ENCODE results near the gene PDZD2.

DNA sequence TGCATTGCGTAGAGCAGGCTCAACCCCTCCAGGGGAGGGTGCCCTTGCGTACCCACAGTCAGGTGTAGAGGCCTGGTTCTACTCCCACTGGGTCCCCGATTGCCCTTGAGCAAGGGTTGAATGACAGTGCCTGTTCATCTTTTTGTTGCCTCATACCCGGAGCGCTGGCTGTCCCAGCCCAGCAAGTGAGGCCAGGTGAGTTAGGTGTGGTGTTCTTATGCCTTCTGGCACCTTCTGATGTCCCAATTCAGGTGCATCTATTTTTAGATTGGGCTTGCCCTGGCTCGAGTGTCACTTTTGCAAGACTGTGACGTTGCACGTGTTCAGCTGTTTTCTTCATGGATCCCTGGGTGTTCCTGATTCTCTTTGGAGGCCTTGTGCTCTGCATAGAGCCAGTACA, 277.4 kb downstream of the PDZD2 start:
- TF ChIP-seq, protein P1, sequence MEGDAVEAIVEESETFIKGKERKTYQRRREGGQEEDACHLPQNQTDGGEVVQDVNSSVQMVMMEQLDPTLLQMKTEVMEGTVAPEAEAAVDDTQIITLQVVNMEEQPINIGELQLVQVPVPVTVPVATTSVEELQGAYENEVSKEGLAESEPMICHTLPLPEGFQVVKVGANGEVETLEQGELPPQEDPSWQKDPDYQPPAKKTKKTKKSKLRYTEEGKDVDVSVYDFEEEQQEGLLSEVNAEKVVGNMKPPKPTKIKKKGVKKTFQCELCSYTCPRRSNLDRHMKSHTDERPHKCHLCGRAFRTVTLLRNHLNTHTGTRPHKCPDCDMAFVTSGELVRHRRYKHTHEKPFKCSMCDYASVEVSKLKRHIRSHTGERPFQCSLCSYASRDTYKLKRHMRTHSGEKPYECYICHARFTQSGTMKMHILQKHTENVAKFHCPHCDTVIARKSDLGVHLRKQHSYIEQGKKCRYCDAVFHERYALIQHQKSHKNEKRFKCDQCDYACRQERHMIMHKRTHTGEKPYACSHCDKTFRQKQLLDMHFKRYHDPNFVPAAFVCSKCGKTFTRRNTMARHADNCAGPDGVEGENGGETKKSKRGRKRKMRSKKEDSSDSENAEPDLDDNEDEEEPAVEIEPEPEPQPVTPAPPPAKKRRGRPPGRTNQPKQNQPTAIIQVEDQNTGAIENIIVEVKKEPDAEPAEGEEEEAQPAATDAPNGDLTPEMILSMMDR (conservative IDR thresholded peaks at IDR 0.05; ENCODE audit: low read depth in 2 of 2) = no peak
- TF ChIP-seq, protein P2, sequence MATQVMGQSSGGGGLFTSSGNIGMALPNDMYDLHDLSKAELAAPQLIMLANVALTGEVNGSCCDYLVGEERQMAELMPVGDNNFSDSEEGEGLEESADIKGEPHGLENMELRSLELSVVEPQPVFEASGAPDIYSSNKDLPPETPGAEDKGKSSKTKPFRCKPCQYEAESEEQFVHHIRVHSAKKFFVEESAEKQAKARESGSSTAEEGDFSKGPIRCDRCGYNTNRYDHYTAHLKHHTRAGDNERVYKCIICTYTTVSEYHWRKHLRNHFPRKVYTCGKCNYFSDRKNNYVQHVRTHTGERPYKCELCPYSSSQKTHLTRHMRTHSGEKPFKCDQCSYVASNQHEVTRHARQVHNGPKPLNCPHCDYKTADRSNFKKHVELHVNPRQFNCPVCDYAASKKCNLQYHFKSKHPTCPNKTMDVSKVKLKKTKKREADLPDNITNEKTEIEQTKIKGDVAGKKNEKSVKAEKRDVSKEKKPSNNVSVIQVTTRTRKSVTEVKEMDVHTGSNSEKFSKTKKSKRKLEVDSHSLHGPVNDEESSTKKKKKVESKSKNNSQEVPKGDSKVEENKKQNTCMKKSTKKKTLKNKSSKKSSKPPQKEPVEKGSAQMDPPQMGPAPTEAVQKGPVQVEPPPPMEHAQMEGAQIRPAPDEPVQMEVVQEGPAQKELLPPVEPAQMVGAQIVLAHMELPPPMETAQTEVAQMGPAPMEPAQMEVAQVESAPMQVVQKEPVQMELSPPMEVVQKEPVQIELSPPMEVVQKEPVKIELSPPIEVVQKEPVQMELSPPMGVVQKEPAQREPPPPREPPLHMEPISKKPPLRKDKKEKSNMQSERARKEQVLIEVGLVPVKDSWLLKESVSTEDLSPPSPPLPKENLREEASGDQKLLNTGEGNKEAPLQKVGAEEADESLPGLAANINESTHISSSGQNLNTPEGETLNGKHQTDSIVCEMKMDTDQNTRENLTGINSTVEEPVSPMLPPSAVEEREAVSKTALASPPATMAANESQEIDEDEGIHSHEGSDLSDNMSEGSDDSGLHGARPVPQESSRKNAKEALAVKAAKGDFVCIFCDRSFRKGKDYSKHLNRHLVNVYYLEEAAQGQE (IDR thresholded peaks at IDR 0.05; ENCODE audit: unreplicated experiment) = no peak
- TF ChIP-seq POLR2AphosphoS5 (IDR thresholded peaks at IDR 0.05; ENCODE audit: low read depth) (no peak), EZH2phosphoT487 (IDR thresholded peaks at IDR 0.05; ENCODE audit: unreplicated experiment) (no peak), CREB1 (CRISPR knock-in tag; IDR thresholded peaks at IDR 0.05; ENCODE audit: low read depth) (no peak)
- TF ChIP-seq, protein P3, sequence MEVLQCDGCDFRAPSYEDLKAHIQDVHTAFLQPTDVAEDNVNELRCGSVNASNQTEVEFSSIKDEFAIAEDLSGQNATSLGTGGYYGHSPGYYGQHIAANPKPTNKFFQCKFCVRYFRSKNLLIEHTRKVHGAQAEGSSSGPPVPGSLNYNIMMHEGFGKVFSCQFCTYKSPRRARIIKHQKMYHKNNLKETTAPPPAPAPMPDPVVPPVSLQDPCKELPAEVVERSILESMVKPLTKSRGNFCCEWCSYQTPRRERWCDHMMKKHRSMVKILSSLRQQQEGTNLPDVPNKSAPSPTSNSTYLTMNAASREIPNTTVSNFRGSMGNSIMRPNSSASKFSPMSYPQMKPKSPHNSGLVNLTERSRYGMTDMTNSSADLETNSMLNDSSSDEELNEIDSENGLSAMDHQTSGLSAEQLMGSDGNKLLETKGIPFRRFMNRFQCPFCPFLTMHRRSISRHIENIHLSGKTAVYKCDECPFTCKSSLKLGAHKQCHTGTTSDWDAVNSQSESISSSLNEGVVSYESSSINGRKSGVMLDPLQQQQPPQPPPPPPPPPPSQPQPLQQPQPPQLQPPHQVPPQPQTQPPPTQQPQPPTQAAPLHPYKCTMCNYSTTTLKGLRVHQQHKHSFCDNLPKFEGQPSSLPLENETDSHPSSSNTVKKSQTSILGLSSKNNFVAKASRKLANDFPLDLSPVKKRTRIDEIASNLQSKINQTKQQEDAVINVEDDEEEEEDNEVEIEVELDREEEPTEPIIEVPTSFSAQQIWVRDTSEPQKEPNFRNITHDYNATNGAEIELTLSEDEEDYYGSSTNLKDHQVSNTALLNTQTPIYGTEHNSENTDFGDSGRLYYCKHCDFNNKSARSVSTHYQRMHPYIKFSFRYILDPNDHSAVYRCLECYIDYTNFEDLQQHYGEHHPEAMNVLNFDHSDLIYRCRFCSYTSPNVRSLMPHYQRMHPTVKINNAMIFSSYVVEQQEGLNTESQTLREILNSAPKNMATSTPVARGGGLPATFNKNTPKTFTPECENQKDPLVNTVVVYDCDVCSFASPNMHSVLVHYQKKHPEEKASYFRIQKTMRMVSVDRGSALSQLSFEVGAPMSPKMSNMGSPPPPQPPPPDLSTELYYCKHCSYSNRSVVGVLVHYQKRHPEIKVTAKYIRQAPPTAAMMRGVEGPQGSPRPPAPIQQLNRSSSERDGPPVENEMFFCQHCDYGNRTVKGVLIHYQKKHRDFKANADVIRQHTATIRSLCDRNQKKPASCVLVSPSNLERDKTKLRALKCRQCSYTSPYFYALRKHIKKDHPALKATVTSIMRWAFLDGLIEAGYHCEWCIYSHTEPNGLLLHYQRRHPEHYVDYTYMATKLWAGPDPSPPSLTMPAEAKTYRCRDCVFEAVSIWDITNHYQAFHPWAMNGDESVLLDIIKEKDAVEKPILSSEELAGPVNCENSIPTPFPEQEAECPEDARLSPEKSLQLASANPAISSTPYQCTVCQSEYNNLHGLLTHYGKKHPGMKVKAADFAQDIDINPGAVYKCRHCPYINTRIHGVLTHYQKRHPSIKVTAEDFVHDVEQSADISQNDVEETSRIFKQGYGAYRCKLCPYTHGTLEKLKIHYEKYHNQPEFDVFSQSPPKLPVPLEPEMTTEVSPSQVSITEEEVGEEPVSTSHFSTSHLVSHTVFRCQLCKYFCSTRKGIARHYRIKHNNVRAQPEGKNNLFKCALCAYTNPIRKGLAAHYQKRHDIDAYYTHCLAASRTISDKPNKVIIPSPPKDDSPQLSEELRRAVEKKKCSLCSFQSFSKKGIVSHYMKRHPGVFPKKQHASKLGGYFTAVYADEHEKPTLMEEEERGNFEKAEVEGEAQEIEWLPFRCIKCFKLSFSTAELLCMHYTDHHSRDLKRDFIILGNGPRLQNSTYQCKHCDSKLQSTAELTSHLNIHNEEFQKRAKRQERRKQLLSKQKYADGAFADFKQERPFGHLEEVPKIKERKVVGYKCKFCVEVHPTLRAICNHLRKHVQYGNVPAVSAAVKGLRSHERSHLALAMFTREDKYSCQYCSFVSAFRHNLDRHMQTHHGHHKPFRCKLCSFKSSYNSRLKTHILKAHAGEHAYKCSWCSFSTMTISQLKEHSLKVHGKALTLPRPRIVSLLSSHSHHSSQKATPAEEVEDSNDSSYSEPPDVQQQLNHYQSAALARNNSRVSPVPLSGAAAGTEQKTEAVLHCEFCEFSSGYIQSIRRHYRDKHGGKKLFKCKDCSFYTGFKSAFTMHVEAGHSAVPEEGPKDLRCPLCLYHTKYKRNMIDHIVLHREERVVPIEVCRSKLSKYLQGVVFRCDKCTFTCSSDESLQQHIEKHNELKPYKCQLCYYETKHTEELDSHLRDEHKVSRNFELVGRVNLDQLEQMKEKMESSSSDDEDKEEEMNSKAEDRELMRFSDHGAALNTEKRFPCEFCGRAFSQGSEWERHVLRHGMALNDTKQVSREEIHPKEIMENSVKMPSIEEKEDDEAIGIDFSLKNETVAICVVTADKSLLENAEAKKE (CRISPR knock-in tag; IDR thresholded peaks at IDR 0.05) = no peak

Measured in GM23338 (cell line).